Stimulated activated CD8-positive, alpha-beta memory T cell treated with anti-CD3 and anti-CD28 coated beads, Interleukin-15, amount 100 ng/mL, for 4 hours (primary cell): ENCODE data around the gene WWOX.
"Not testable (repeated sequence)": the region's sequence is repeated elsewhere in the genome, so short reads cannot be mapped to it uniquely, and the experiment has no call there.

ENCODE experiments used
- DNase-seq, 2 donors: peaks; one replicate each; pipeline ENCODE4 v3.0.0-alpha.2; 2020; ENCODE audit warnings: low read depth in 2 of 2

The WWOX gene

DNA sequence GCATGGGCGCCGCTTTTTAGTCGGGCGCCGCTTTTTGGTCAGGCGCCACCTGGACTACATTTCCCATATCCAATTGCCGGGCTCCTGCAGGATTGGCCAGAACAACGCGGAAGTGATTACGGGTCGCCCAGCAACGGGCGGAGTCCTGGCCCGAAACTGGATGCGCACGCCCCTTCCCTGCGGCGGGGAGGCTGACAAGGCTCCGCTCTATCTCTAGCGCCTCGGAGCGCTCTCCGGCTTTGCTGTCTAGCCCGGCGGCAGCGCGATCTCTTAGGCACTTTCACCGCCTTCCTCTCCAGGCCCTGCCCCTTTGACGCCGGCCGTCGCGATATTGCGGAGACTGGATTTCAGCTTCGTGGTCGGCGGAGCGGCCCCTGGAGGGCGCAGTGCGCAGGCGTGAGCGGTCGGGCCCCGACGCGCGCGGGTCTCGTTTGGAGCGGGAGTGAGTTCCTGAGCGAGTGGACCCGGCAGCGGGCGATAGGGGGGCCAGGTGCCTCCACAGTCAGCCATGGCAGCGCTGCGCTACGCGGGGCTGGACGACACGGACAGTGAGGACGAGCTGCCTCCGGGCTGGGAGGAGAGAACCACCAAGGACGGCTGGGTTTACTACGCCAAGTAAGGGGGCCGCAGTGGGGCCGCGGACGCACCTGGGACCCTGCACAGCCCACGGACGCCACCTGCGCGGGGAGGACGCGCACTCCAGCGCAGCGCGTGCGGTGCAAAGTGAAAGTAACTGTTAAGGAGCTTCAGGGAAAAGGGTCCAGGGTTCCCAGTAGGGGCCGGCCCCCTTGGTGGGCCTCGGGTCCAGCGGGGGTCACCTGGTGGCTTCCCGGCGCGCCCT, at the start of gene WWOX:
WWOX (plus strand) TSS at position 384 of the 841 bp plus-strand sequence.
- peak; percentile 89 to 90 for DNase-seq

GRCh38 chr16:78050734-78051400, 48.6 kb upstream of the WWOX start:
- DNase-seq, result no peak

GRCh38 chr16:78057803-78058564, 41.5 kb upstream of the WWOX start:
- DNase-seq, result no peak

GRCh38 chr16:78059806-78060205, 39.6 kb upstream of the WWOX start:
- not testable (repeated sequence) for DNase-seq

- no peak for DNase-seq
Measured at GRCh38 chr16:78060295-78060694, 39.2 kb upstream of the WWOX start.

GRCh38 chr16:78060809-78061208, 38.6 kb upstream of the WWOX start:
- no peak for DNase-seq

- no peak for DNase-seq
Measured at GRCh38 chr16:78065319-78065718, 34.1 kb upstream of the WWOX start.

GRCh38 chr16:78069913-78070312, 29.5 kb upstream of the WWOX start:
- DNase-seq, result no peak

DNA sequence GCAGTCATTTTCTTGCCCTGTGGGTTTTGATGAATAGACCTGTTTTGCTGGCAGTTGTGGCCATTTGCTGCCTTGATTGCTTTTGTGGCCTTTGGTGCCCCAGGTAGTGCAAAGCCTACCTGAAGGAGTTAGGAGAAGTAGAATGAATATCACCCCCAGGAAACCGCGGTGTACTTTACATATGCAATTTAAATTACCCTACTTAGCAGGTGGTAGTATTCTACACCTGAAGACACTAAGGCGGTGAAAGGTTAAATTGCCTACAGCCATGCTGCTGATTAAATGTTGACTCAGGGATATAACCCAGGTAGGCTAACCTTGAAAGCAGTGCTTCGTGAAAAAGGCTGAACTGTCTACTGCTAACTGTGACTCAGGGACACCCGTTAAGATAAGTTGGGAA, 27.2 kb upstream of the WWOX start:
- DNase-seq, result no peak

DNA sequence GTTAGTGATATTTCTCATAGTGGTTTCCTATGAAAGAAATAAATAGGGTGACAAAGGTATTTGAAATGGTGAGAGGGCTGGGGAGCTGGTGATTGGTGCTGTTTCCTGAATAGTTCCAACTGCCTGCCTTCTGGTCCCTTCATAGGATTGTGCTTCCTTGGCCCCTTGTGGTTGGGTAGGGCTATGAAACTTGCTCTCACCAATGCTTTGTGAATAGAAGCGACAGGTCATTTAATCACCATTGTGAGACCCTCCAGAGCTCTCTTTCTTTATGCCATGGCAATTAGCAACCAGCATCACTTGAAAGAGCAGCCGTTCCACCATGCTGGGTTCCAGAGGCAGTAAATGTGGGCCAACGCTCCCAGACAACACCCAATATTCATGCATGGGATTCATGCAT, 23.7 kb upstream of the WWOX start:
- no peak for DNase-seq

GRCh38 chr16:78081341-78081740, 18.1 kb upstream of the WWOX start:
- DNase-seq, result no peak

DNA sequence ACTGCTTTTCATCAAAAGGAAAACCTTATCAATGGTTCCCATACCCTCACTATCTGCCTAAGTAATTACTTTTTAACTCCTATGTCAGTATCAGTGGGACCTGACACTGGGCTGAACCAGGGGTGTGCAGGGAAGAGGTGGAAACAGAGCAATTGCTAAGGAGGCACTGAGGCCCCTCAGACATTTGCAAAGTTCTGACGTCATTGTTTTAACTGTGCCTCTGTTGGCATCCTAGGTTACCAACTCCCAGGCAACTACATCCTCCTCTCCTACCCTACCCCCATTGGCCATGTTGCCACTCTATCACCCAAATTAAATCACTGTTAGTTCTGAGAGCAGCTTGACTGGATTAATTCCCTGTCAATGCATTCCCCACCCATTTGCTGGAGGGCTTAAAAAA, 8.0 kb upstream of the WWOX start:
- DNase-seq, result no peak

DNA sequence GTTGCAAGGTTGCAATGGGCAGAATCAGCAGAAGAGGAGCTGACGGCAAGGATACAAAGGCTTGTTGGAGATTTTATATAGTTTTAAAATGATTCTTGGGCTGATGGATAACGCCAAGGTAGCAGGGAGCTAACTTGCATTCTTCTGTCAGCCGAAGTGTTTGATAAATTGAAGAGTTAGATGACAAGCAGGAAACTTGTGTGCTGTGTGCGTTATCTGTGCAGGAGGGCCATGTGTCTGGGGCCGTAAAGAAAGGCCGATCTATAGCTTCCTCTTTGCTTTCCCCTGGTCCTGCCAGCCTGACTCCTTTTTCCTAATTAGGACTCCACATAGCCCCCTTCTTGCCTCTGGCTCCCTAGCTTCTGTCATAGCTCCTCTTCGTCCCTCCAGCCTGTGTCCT, 6.7 kb upstream of the WWOX start:
- no peak for DNase-seq

DNA sequence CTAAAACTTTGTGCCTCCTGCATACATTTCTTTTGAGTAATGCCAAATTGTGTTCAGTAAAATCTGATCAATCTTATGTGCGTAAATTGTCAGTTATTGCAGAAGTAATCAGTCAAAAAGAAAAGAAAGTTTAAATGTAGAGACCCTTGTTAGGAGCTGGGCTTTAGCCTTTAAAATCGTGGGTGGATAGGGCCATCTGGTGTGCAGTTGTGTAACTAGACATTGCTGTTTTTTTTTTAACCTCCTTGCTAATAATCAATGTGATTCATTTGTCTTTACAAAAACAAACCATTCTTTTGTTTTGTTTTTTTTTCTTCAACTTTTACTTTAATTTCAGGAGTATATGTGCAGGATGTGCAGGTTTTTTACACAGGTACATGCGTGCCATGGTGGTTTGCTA, 5.3 kb upstream of the WWOX start:
- no peak for DNase-seq

GRCh38 chr16:78094998-78095397, 4.5 kb upstream of the WWOX start:
- DNase-seq, result no peak

GRCh38 chr16:78096386-78096785, 3.1 kb upstream of the WWOX start:
- no peak for DNase-seq

DNA sequence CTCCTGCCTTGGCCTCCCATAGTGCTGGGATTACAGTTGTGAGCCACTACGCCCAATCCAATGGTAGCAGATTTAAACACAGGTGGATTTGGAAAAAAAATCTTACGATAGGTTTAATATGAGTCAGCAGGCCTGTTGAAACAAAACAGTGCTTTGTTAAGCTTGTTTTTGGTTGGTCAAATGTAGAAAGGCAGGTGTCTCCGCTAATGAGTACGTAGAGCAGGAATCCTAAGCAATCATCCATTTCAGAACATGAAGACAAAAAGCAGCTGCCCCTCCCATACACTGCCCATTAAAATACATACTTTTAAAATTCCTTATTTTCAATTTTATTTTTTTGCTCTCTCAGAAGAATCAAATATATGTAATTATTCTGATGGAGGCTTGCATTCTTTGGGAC, 1.9 kb upstream of the WWOX start:
- no peak for DNase-seq

DNA sequence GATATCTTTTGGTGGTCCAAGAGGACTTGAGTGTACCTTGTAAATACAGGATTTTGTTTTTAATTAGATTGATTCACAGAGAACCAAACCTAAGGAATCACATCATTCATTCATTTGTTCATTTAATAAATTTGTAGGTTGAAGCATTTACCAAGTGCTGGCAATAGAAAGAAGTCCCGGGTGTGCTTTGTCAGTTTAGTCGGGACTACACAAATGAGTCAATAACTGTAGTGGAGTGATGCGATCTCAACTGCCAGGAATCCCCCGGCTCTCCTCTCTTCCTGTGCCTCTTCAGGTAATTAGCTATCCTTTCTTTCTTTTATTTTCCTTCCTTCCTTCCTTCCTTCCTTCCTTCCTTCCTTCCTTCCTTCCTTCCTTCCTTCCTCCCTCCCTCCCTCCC, 1.4 kb upstream of the WWOX start:
- no peak for DNase-seq

DNA sequence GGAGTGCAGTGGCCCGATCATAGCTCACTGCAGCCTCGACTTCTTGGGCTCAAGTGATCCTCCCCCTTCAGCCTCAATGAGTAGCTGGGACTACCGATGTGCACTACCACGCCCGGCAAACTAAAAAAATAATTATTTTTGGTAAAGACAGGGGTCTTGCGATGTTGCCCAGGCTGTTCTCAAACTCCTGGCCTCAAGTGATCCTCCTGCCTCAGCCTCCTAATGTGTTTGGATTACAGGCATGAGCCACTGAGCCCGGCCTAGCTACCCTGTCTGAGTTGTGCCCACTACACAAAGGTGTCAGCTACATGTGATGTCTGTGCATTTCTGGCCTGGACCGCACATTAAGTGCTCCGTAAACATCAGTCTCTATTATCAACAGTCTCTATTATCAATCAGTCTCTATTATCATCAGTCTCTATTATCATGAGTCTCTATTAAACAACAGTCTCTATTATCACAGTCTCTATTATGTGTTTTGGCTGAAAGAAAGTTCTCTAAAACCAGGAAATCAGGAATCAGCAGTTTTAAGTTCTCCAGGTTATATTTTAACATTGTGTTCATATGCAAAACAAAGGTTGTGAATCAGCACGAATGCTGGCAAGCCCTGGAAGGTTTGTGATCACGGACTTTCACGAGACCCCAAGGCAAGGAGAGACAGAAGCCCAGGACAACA, 721 bp upstream of the WWOX start:
- no peak for DNase-seq

- DNase-seq, result no peak
Measured at GRCh38 chr16:78100112-78100467, 636 bp downstream of the WWOX start.

DNA sequence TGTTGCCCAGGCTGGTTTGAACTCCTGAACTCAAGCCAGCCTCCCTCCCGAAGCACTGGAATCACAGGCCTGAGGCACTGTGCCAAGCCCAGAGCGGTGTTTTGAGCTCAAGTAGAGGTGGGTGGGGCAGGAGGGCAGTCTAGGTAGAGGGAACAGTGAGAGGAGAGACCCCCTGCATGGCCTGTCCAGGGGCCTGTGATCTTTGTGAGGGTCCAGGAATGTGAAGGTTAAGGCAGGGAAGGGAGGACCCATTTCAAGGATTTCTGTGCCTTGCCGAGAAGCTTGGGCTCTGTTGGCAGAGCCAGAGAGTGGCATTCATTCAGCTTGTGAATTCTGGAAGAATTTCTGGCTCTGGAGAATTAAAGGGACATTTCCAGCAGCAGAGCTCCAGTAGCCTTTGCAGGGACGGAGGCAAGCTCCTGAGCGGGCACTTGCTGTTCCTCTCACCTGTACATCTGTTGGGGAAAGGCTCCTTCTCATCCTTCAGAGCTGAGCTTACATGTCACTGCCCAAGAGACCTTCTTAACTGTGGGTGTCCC, 2.7 kb downstream of the WWOX start:
- no peak for DNase-seq

DNA sequence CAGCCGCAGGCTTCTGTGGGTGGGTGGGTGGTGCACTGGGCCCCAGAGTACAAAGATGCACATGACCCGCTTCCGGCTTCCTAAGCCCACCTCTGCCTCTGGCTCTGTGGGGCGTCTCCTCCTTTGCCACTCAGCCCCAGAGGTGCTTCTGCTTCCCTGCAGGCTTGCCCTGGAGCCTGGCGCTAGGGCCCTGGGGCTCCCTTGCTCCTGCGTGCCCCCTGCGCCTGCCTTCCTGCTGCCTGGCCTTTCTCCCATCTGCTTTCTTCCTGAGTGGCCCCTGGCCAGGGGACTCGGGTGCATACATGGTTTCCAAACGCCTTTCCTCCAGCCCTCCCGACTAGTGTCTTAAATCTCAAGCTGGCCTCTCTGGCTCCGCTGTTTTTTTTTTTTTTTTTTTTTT, 3.4 kb downstream of the WWOX start:
- DNase-seq, result no peak
